ENCODE data around the gene C11orf65.
"Not testable (repeated sequence)": the region's sequence is repeated elsewhere in the genome, so short reads cannot be mapped to it uniquely, and the experiment has no call there.

Gene C11orf65

DNA sequence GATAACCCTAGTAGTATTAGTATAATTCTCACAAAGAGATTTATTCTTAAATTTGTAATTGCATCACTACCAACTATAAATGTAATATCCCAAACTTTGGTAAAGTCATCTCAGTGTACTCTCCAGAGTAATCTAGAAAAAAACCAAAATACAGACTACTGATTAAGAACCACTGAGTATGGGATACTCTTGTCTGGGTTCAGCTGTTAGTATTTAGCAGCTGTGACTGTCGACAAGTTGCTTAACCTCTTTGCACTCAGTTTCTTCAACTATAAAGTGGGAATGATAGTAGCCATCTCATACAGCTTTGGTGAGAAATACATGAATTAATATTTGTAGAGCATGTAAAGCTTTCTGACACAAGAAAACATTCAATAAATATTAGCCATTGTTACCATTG is 35.3 kb downstream of the C11orf65 start:
- DNase-seq (ENCODE audit: extremely low spot score): no peak
- POLR2A ChIA-PET: no interaction called here
- CTCF ChIA-PET: no interaction called here

DNA sequence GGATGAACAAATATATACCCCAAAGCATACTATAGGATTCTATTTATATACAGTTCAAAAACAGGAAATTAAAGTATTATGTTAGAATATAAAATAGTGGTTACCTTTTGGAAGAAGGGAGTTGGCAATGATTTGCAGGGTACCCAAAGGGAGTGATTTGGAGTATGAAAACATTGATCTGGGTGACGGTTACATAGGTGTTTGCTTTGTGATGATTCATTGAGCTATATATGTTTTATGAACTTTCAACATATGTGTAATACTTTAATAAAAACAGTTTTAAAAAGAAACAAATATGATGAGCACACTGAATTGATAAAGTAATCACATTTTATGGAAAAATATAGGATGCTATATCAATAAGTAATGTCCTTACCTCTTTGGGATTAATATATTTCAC is 36.0 kb downstream of the C11orf65 start:
- TF ChIP-seq FOXA1 (IDR thresholded peaks at IDR 0.05): no peak
- no peak for TF ChIP-seq TARDBP (IDR thresholded peaks at IDR 0.05)
- TF ChIP-seq BHLHE40 (IDR thresholded peaks at IDR 0.05; ENCODE audit: borderline replicate concordance): no peak
- TF ChIP-seq ELF4 (IDR thresholded peaks at IDR 0.05): no peak
- no peak for TF ChIP-seq CTBP1 (IDR thresholded peaks at IDR 0.05; ENCODE audit: borderline replicate concordance)
- no peak for TF ChIP-seq NFRKB (IDR thresholded peaks at IDR 0.05)
- no peak for TF ChIP-seq ZNF384 (IDR thresholded peaks at IDR 0.05)
- no peak for TF ChIP-seq ARNT (IDR thresholded peaks at IDR 0.05)
- no peak for TF ChIP-seq SUZ12 (IDR thresholded peaks at IDR 0.05)
- TF ChIP-seq L3MBTL2 (conservative IDR thresholded peaks at IDR 0.05): no peak
- TF ChIP-seq FOXK2 (IDR thresholded peaks at IDR 0.05): no peak
- CTCF ChIA-PET: no interaction called here
- POLR2A ChIA-PET: no interaction called here
- no peak for DNase-seq (ENCODE audit: extremely low spot score)

More for the DNA sequence above, 35.3 kb downstream of the C11orf65 start:
- TF ChIP-seq FOXK2 (IDR thresholded peaks at IDR 0.05) (no peak), ARNT (IDR thresholded peaks at IDR 0.05) (no peak)

DNA sequence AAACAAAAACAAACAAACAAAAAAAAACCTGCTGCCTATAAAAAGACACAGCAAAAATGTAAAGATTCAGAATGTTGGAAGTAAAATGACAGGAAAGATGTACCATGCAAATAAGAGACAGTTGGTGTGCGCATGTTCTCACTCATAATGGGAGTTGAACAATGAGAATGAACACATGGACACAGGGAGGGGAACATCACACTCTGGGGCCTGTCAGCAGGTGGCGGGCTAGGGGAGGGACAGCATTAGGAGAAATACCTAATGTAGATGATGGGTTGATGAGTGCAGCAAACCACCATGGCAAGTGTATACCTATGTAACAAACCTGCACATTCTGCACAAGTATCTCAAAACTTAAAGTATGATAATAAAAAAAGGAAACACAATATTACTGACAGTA is 49.8 kb downstream of the C11orf65 start:
- CTCF ChIA-PET; POLR2A ChIA-PET; DNase-seq (ENCODE audit: extremely low spot score): not testable (repeated sequence)

DNA sequence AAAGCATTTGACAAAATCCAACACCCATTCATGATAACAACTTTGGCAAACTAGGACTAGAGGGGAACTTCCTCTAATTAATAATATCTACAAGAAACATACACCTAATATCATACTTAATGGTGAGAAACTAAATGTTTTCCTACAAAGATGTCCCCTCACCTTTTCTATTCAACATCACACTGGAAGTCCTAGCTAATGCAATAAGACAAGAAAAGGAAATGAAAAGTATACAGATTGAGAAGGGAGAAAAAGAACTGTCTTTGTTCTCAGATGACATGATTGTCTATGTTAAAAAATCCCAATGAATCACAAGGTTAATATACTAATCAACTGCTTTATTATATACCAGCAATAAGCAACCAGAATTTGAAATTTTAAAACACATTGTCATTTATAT is 52.4 kb downstream of the C11orf65 start:
- CTCF ChIA-PET: no interaction called here
- TF ChIP-seq FOXA1 (IDR thresholded peaks at IDR 0.05): no peak
- no peak for TF ChIP-seq ZNF384 (IDR thresholded peaks at IDR 0.05)
- no peak for TF ChIP-seq NFRKB (IDR thresholded peaks at IDR 0.05)
- no peak for TF ChIP-seq L3MBTL2 (conservative IDR thresholded peaks at IDR 0.05)
- TF ChIP-seq CTBP1 (IDR thresholded peaks at IDR 0.05; ENCODE audit: borderline replicate concordance): no peak
- no peak for TF ChIP-seq BHLHE40 (IDR thresholded peaks at IDR 0.05; ENCODE audit: borderline replicate concordance)
- TF ChIP-seq LEF1 (IDR thresholded peaks at IDR 0.05; ENCODE audit: borderline replicate concordance): no peak
- no peak for TF ChIP-seq ARNT (IDR thresholded peaks at IDR 0.05)
- no peak for TF ChIP-seq HDGF (IDR thresholded peaks at IDR 0.05; ENCODE audit: borderline replicate concordance)
- no peak for TF ChIP-seq FOXM1 (IDR thresholded peaks at IDR 0.05; ENCODE audit: borderline replicate concordance)
- no peak for TF ChIP-seq TARDBP (IDR thresholded peaks at IDR 0.05)
- no peak for TF ChIP-seq FOXK2 (IDR thresholded peaks at IDR 0.05)
- no peak for TF ChIP-seq ELF4 (IDR thresholded peaks at IDR 0.05)
- TF ChIP-seq, protein P1, sequence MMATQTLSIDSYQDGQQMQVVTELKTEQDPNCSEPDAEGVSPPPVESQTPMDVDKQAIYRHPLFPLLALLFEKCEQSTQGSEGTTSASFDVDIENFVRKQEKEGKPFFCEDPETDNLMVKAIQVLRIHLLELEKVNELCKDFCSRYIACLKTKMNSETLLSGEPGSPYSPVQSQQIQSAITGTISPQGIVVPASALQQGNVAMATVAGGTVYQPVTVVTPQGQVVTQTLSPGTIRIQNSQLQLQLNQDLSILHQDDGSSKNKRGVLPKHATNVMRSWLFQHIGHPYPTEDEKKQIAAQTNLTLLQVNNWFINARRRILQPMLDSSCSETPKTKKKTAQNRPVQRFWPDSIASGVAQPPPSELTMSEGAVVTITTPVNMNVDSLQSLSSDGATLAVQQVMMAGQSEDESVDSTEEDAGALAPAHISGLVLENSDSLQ (IDR thresholded peaks at IDR 0.05): no peak
- TF ChIP-seq SUZ12 (IDR thresholded peaks at IDR 0.05): no peak
- no peak for DNase-seq (ENCODE audit: extremely low spot score)
- POLR2A ChIA-PET: no interaction called here

DNA sequence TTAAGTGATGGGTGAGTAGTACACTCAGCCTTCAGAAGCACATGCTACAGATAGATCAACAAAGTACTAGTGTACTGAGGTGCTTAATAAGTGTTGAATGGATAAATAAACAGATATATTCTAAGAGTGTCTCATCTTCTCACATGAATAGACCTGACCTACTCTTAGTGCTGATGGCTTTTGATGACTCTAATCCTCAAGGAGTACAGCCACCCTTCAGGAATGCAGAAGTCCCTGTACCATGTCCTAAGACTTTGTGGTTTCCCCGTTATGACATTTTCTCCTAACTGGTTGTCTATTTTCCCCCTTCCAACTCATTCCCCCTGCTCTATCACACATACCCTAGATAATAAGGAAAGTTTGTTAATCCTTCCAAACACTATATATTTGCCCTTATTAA is 61.6 kb downstream of the C11orf65 start:
- no peak for TF ChIP-seq BHLHE40 (IDR thresholded peaks at IDR 0.05; ENCODE audit: borderline replicate concordance)
- no peak for TF ChIP-seq L3MBTL2 (conservative IDR thresholded peaks at IDR 0.05)
- TF ChIP-seq FOXK2 (IDR thresholded peaks at IDR 0.05): no peak
- TF ChIP-seq, protein P1 (IDR thresholded peaks at IDR 0.05): no peak
- TF ChIP-seq ZNF384 (IDR thresholded peaks at IDR 0.05): no peak
- TF ChIP-seq LEF1 (IDR thresholded peaks at IDR 0.05; ENCODE audit: borderline replicate concordance): no peak
- no peak for TF ChIP-seq SUZ12 (IDR thresholded peaks at IDR 0.05)
- no peak for TF ChIP-seq ARNT (IDR thresholded peaks at IDR 0.05)
- TF ChIP-seq HDGF (IDR thresholded peaks at IDR 0.05; ENCODE audit: borderline replicate concordance): no peak
- TF ChIP-seq CTBP1 (IDR thresholded peaks at IDR 0.05; ENCODE audit: borderline replicate concordance): no peak
- no peak for TF ChIP-seq ELF4 (IDR thresholded peaks at IDR 0.05)
- DNase-seq (ENCODE audit: extremely low spot score): no peak
- ChIA-PET POLR2A (no interaction called here), CTCF (no interaction called here)

DNA sequence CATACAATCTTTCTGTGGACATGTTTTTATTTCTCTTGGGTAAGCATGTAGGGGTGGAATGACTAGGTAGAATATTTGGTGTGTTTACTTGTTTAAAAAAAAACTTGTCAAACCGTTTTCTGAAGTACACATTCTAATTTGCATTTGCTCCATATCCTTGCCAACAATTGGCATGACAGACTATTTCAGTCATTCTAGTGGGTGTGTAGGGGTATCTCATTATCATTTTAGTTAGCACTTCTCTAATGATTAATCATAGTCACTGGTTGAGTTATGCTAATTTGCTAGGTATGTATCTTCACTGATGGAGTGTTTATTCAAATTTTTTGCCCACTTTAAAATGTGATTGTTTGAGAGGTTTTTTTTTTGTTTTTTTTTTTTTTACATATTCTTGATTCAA is 64.3 kb downstream of the C11orf65 start:
- ChIA-PET POLR2A (no interaction called here), CTCF (no interaction called here)
- DNase-seq (ENCODE audit: extremely low spot score): no peak
- no peak for TF ChIP-seq ARNT (IDR thresholded peaks at IDR 0.05)
- no peak for TF ChIP-seq FOXA1 (IDR thresholded peaks at IDR 0.05)
- no peak for TF ChIP-seq SUZ12 (IDR thresholded peaks at IDR 0.05)
- TF ChIP-seq NFRKB (IDR thresholded peaks at IDR 0.05): no peak
- no peak for TF ChIP-seq CTBP1 (IDR thresholded peaks at IDR 0.05; ENCODE audit: borderline replicate concordance)
- TF ChIP-seq TARDBP (IDR thresholded peaks at IDR 0.05): no peak
- TF ChIP-seq SP1 (IDR thresholded peaks at IDR 0.05): no peak

DNA sequence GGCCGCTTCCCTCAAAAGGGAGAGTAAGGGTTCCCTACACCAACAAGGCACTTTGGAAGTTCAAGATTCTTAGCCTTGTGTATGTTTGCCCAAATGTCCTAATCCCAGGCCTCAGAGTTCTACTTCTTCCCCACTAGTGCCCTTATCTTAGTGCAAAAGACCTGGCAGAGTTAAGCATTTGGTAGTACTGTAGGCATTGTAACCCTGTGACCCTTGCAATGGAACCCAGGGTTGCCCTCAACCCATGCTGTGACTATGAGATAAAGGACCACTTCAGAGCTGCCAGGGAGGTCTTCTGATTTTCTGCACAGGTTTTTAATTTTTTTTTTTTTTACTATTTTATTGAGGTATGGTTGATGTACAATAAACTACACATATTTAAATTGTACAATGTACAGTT is 65.1 kb downstream of the C11orf65 start:
- TF ChIP-seq FOXM1 (IDR thresholded peaks at IDR 0.05; ENCODE audit: borderline replicate concordance) (no peak), CTBP1 (IDR thresholded peaks at IDR 0.05; ENCODE audit: borderline replicate concordance) (no peak)
- POLR2A ChIA-PET: no interaction called here
- DNase-seq (ENCODE audit: extremely low spot score): no peak
- CTCF ChIA-PET: no interaction called here

DNA sequence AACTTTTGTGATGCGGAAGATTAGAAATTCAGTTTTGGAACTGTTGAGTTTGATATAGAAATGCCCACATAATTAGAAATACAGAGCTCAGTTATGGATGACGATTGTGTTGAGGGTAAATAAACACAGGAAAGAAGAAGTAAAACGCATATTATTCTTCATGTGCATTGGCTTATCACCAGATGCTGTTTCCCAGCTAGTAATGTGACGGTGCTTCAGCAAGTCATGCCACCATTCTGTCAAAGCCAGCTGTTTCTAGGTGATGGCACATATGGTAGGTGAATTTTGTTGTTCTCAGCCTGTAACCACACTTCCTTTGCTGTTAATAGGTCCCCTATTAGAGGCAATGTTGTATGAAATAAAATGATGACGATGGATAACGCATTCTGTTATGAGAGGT is 68.9 kb downstream of the C11orf65 start:
- DNase-seq (ENCODE audit: extremely low spot score): no peak
- CTCF ChIA-PET: no interaction called here
- POLR2A ChIA-PET: no interaction called here
- no peak for TF ChIP-seq NFRKB (IDR thresholded peaks at IDR 0.05)
- TF ChIP-seq CTBP1 (IDR thresholded peaks at IDR 0.05; ENCODE audit: borderline replicate concordance): no peak
- no peak for TF ChIP-seq ZNF384 (IDR thresholded peaks at IDR 0.05)
- TF ChIP-seq HDGF (IDR thresholded peaks at IDR 0.05; ENCODE audit: borderline replicate concordance): no peak
- TF ChIP-seq, protein P1 (IDR thresholded peaks at IDR 0.05): no peak
- no peak for TF ChIP-seq TARDBP (IDR thresholded peaks at IDR 0.05)
- no peak for TF ChIP-seq ARNT (IDR thresholded peaks at IDR 0.05)
- no peak for TF ChIP-seq FOXK2 (IDR thresholded peaks at IDR 0.05)
- no peak for TF ChIP-seq FOXM1 (IDR thresholded peaks at IDR 0.05; ENCODE audit: borderline replicate concordance)
- TF ChIP-seq ELF4 (IDR thresholded peaks at IDR 0.05): no peak

DNA sequence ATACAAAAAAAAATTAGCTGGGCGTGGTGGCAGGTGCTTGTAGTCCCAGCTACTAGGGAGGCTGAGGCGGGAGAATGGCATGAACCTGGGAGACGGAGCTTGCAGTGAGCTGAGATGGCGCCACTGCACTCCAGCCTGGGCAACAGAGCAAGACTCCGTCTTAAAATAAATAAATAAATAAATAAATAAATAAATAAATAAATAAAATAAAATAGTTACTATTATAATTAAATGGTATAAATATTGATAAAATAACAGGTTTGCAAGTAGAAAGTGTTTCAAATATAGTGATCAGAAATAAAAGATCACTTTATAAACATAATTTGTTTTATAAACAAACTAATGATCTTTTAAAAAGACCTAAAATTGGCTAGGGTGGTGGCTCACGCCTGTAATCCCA is 70.7 kb downstream of the C11orf65 start:
- CTCF ChIA-PET; DNase-seq (ENCODE audit: extremely low spot score); POLR2A ChIA-PET: not testable (repeated sequence)
